Memory B cell (primary cell): ENCODE measurements around the gene EPHA1.
"Not testable (repeated sequence)": the region's sequence is repeated elsewhere in the genome, so short reads cannot be mapped to it uniquely, and the experiment has no call there.

Source experiments
- ATAC-seq: fragments of 150-1000 bp; cut with Tn5 transposase; 2 replicates; pipeline ENCODE4 v1.10.0; 2021; ENCODE audit warnings: low read depth, mild to moderate bottlenecking, moderate library complexity
- DNase-seq, 2 donors: peaks; one replicate each; pipeline ENCODE4 v3.0.0; 2022; ENCODE audit warnings: low spot score in 2 of 2
- H3K27ac Mint-ChIP-seq: one replicate; pipeline ENCODE4 v1.8.0; 2022; ENCODE audit warnings: mild to moderate bottlenecking, moderate library complexity, mixed read lengths
- H3K27me3 Mint-ChIP-seq: one replicate; pipeline ENCODE4 v1.8.0; 2022; ENCODE audit warnings: mixed read lengths
- H3K36me3 Mint-ChIP-seq: one replicate; pipeline ENCODE4 v1.8.0; 2022; ENCODE audit warnings: mild to moderate bottlenecking, mixed read lengths
- H3K4me1 Mint-ChIP-seq: one replicate; pipeline ENCODE4 v1.8.0; 2022; ENCODE audit warnings: mixed read lengths
- H3K4me3 Mint-ChIP-seq: one replicate; pipeline ENCODE4 v1.8.0; 2022; ENCODE audit warnings: mild to moderate bottlenecking, moderate library complexity, mixed read lengths
- H3K9me3 Mint-ChIP-seq: one replicate; pipeline ENCODE4 v1.8.0; 2022; ENCODE audit warnings: mixed read lengths

The EPHA1 gene

DNA sequence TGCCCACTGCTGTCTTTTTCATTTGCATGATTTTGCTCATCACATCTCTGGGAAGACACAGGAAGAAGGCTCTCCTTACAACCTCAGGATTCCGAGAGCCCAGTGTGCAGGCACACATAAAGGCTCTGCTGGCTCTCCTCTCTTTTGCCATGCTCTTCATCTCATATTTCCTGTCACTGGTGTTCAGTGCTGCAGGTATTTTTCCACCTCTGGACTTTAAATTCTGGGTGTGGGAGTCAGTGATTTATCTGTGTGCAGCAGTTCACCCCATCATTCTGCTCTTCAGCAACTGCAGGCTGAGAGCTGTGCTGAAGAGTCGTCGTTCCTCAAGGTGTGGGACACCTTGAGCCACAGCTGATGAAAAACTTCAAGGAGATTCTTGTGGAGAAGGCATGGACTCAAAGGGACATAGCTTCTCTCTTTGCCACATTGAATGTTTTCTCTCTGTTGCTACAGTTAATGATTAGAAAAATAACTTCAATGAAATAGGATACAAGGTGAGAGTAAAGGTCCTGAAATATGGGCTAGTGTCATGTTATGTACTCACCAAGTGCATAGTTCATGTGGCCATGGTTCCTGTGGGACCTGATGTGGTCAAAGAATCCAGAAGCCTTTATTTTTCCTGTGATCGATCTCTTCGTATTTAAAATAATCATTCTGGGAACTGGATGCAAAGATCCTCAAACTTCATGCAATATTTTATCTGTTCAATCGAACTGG lies 35.6 kb upstream of the EPHA1 start:
- no peak for ATAC-seq
- no peaks in the 10 kb centered on the region for H3K9me3 Mint-ChIP-seq

DNA sequence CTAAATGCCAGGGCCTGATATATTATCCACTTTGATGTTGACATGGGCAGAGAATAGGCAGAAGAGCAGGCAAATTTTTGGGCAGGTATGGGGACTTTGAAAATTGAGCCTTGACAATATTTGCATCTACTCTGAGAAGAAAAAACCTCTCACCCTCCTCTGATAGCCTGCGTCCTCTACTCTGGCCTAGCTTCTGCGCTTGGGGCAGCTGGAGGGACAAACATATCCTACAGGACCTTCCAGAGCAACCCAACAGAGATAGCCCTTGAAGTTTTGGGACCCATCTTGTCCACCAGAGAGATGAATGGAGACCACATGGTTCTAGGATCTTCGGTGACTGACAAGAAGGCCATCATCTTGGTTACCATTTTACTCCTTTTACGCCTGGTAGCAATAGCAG lies 34.5 kb upstream of the EPHA1 start, which contains the start of gene TAS2R60:
TAS2R60 (plus strand) TSS at position 301 of the 400 bp plus-strand sequence; CDS start at position 301, 0 bp downstream.
- Mint-ChIP-seq H3K4me1 (no peaks in the 10 kb centered on the region), H3K36me3 (no peaks in the 10 kb centered on the region), H3K4me3 (no peak within 1 kb of the TSS), H3K27ac (no peak within 1 kb of the TSS), H3K27me3 (peaks cover 8% of the 10 kb centered on the region), H3K9me3 (no peaks in the 10 kb centered on the region)
- ATAC-seq (no peak), DNase-seq (no peak)

More for the DNA sequence above, 35.6 kb upstream of the EPHA1 start:
- Mint-ChIP-seq H3K36me3 (no peaks in the 10 kb centered on the region), H3K4me1 (no peaks in the 10 kb centered on the region), H3K27ac (no peak overlapping the region), H3K4me3 (no peak overlapping the region), H3K27me3 (peaks cover 5% of the 10 kb centered on the region)
- DNase-seq, result no peak

DNA sequence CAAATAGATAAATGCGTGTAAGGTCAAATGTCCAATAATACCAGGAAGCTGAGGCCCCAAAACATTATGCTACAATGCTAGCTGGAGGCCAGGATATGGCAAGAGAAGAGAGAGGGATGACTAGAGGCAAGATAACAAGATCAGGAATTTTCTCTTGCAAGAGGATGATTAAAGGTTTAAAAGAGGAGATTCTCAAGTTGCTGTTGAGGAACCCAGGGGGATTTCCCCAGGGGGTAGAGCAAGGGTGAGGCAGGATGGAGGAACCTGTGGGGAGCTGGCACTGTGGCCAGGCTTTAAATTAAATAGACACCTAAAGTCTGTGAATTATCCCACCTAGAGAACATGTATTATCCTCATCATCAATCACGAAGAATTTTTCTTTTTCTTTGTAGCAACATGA lies 31.2 kb upstream of the EPHA1 start:
- DNase-seq, result no peak
- Mint-ChIP-seq H3K4me3 (no peak overlapping the region), H3K9me3 (no peaks in the 10 kb centered on the region), H3K4me1 (peaks cover 12% of the 10 kb centered on the region), H3K36me3 (no peaks in the 10 kb centered on the region), H3K27ac (no peak overlapping the region), H3K27me3 (peaks cover 13% of the 10 kb centered on the region)
- ATAC-seq, result no peak

- Mint-ChIP-seq H3K36me3 (no peaks in the 10 kb centered on the region), H3K9me3 (no peaks in the 10 kb centered on the region), H3K4me3 (no peak overlapping the region), H3K4me1 (peaks cover 12% of the 10 kb centered on the region), H3K27ac (no peak overlapping the region), H3K27me3 (peaks cover 13% of the 10 kb centered on the region)
- ATAC-seq, result no peak
- no peak for DNase-seq
Measured at GRCh38 chr7:143437578-143437977, 28.9 kb upstream of the EPHA1 start.

DNA sequence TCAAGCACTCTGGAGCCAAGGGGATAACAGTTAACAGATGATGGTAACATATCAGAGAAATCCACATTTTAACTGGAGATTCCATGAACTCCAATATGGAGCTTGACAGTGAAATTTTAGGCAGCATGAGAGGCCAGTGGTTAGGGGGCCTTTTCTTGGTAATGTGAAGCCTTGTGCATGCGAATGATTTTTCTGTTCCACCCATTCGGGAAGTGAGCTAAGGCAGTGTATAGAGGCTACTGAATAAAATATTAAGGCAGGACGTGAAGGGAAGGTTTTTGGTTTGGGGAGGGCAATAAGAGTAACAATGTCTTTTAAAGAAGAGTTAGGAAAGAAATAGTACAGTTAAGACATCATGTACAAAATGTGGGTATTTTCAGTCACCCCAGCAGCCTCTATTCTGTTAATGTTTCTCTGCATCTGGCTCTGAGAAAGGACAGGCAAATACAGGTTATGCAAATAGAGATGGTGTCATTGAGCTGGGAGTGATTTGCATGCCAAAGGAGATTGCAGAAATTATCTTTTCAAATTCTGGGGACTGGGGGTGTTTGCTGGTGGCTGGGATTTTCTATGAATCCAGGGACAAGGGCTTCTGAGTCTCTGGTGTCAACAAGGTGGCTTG lies 27.8 kb upstream of the EPHA1 start:
- H3K36me3 Mint-ChIP-seq, result no peaks in the 10 kb centered on the region
- no peak overlapping the region for H3K27ac Mint-ChIP-seq
- peaks cover 14% of the 10 kb centered on the region for H3K27me3 Mint-ChIP-seq
- DNase-seq, result no peak
- no peak overlapping the region for H3K4me3 Mint-ChIP-seq
- H3K9me3 Mint-ChIP-seq, result no peaks in the 10 kb centered on the region
- ATAC-seq, result peak; percentile 32
- H3K4me1 Mint-ChIP-seq, result peaks cover 12% of the 10 kb centered on the region

DNA sequence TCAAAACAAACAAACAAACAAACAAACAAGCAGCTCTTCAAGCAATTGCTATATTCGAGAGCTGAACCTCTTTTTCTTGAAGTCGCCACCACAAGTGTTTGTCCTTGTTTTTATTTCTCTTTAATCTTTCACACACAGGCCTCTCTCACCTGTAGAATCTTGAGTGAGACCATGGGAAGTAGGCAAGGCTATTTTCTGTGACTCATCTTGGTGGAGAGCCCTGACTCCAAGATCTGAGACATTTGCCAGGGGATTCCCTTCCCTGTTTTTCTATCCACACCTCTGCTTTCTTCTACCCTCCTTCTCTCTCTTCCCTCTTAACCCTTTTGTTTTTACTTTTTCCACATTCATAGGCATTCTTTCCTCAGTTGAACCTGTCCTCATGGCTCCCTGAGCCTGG lies 26.6 kb upstream of the EPHA1 start:
- DNase-seq (no peak), ATAC-seq (no peak)
- no peak overlapping the region for H3K27ac Mint-ChIP-seq
- peaks cover 14% of the 10 kb centered on the region for H3K27me3 Mint-ChIP-seq
- H3K4me1 Mint-ChIP-seq, result peaks cover 12% of the 10 kb centered on the region
- H3K9me3 Mint-ChIP-seq, result no peaks in the 10 kb centered on the region
- no peak overlapping the region for H3K4me3 Mint-ChIP-seq
- H3K36me3 Mint-ChIP-seq, result no peaks in the 10 kb centered on the region

DNA sequence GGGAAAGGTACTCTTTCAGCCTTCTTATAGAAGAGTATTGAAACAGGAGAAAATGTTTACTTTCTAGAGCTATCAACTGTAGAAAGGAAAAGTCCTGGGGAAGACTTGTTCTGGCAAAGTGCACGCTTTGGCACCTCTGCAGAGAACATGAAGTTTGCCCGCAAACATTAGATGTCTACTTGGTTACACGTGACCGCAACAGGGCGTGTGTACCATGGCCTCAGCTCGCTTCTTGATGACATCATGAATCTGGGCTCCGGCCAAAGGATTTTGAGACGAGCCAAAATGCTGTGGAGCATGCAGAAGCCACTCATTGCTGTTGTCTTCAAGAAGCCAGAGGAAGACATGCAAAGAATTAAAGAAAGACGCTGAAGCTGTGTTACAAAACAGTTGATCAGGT lies 26.0 kb upstream of the EPHA1 start:
- H3K9me3 Mint-ChIP-seq, result no peaks in the 10 kb centered on the region
- DNase-seq (no peak), ATAC-seq (no peak)
- no peak overlapping the region for H3K27ac Mint-ChIP-seq
- peaks cover 12% of the 10 kb centered on the region for H3K4me1 Mint-ChIP-seq
- peaks cover 14% of the 10 kb centered on the region for H3K27me3 Mint-ChIP-seq
- no peaks in the 10 kb centered on the region for H3K36me3 Mint-ChIP-seq
- no peak overlapping the region for H3K4me3 Mint-ChIP-seq

- peaks cover 14% of the 10 kb centered on the region for H3K27me3 Mint-ChIP-seq
- peaks cover 12% of the 10 kb centered on the region for H3K4me1 Mint-ChIP-seq
- no peaks in the 10 kb centered on the region for H3K36me3 Mint-ChIP-seq
Measured at GRCh38 chr7:143433759-143434158, 25.1 kb upstream of the EPHA1 start.

GRCh38 chr7:143431109-143431508 lies 22.5 kb upstream of the EPHA1 start:
- Mint-ChIP-seq H3K27ac (no peak overlapping the region), H3K36me3 (no peaks in the 10 kb centered on the region), H3K27me3 (peaks cover 10% of the 10 kb centered on the region), H3K9me3 (no peaks in the 10 kb centered on the region), H3K4me3 (no peak overlapping the region), H3K4me1 (peaks cover 3% of the 10 kb centered on the region)
- no peak for ATAC-seq
- no peak for DNase-seq

More at GRCh38 chr7:143433759-143434158, 25.1 kb upstream of the EPHA1 start:
- DNase-seq, result no peak
- no peak overlapping the region for H3K4me3 Mint-ChIP-seq
- H3K27ac Mint-ChIP-seq, result no peak overlapping the region
- H3K9me3 Mint-ChIP-seq, result no peaks in the 10 kb centered on the region
- ATAC-seq, result no peak

- no peaks in the 10 kb centered on the region for H3K36me3 Mint-ChIP-seq
- ATAC-seq (no peak), DNase-seq (no peak)
- H3K27ac Mint-ChIP-seq, result no peak overlapping the region
- peaks cover 6% of the 10 kb centered on the region for H3K27me3 Mint-ChIP-seq
- no peak overlapping the region for H3K4me3 Mint-ChIP-seq
- no peaks in the 10 kb centered on the region for H3K9me3 Mint-ChIP-seq
- peaks cover 3% of the 10 kb centered on the region for H3K4me1 Mint-ChIP-seq
Measured at GRCh38 chr7:143429770-143430698, 21.4 kb upstream of the EPHA1 start.

GRCh38 chr7:143426479-143427142 lies 18.0 kb upstream of the EPHA1 start:
- ATAC-seq (no peak), DNase-seq (no peak)
- peaks cover 4% of the 10 kb centered on the region for H3K27me3 Mint-ChIP-seq
- H3K4me3 Mint-ChIP-seq, result no peak overlapping the region
- no peak overlapping the region for H3K27ac Mint-ChIP-seq
- no peaks in the 10 kb centered on the region for H3K36me3 Mint-ChIP-seq
- H3K4me1 Mint-ChIP-seq, result peaks cover 3% of the 10 kb centered on the region
- no peaks in the 10 kb centered on the region for H3K9me3 Mint-ChIP-seq

DNA sequence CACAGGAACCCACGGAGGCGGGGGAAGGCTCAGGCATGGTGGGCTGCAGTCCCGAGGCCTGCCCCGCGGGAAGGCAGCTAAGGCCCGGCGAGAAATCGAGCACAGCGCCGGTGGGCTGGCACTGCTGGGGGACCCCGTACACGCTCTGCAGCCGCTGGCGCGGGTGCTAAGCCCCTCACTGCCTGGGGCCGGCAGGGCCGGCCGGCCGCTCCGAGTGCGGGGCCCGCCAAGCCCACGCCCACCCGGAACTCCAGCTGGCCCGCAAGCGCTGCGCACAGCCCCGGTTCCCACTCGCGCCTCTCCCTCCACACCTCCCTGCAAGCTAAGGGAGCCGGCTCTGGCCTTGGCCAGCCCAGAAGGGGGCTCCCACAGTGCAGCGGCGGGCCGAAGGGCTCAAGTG lies 15.8 kb upstream of the EPHA1 start:
- H3K36me3 Mint-ChIP-seq, H3K4me1 Mint-ChIP-seq, H3K9me3 Mint-ChIP-seq, ATAC-seq, H3K27me3 Mint-ChIP-seq, H3K27ac Mint-ChIP-seq, DNase-seq, H3K4me3 Mint-ChIP-seq: not testable (repeated sequence)

GRCh38 chr7:143422033-143422432 lies 13.4 kb upstream of the EPHA1 start:
- Mint-ChIP-seq H3K36me3 (no peaks in the 10 kb centered on the region), H3K4me3 (no peak overlapping the region), H3K4me1 (peaks cover 3% of the 10 kb centered on the region), H3K9me3 (no peaks in the 10 kb centered on the region), H3K27me3 (peaks cover 11% of the 10 kb centered on the region), H3K27ac (no peak overlapping the region)
- DNase-seq, result no peak
- ATAC-seq, result no peak
